ENCODE results near the gene GIPC2. TPM values are rescaled to one million over a fixed set of nuclear protein-coding genes. Genes with fewer than 3 reads are reported as not detected.

Gene GIPC2
- polyA plus RNA-seq, 3 donors, result not detected

DNA sequence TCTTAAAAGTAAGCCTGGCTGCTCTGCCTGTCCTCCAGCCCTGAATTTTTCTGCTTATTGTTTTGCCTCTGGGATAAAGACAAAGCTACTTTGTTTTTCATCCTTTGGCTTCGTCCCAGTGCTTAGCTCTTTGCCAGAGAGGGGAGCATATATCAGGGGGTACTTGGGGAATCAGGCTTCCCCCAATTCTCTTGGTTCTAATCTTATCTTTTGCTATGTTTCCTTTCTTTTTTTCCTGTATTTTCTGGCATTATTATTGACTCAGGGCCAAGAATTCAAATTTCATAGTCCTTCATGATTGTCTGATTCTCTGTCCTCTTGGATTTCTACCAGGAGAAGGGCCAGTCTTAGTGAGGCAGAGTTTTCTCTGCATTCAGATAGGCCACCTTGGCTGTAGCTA, 51.2 kb downstream of the GIPC2 start:
- Histone ChIP-seq H3K9ac (ENCODE audit: insufficient read depth, low read length, poor library complexity, severe bottlenecking) (no peak overlapping the region), H3K9me3 (replicated peaks in 1 of 2; ENCODE audit: control insufficient read depth in 1 of 2, insufficient read depth in 1 of 2, low read length in 2 of 2) (no peaks in the 10 kb centered on the region), H2AFZ (ENCODE audit: insufficient read depth, low read depth, low read length, poor library complexity, severe bottlenecking) (no peak overlapping the region), H3K79me2 (ENCODE audit: insufficient read depth, low read length) (no peaks in the 10 kb centered on the region), H3K4me2 (replicated peaks; ENCODE audit: extremely low read depth, low read length, poor library complexity, severe bottlenecking) (no peak overlapping the region), H3K27me3 (ENCODE audit: control insufficient read depth in 2 of 2, insufficient read depth in 2 of 2, low read length in 2 of 2) (no peaks in the 10 kb centered on the region), H3K4me1 (ENCODE audit: control insufficient read depth in 1 of 2, insufficient read depth in 2 of 2, low read length in 2 of 2) (no peaks in the 10 kb centered on the region), H3K36me3 (replicated peaks in 1 of 2; ENCODE audit: control insufficient read depth in 1 of 2, insufficient read depth in 2 of 2, low read length in 2 of 2) (no peaks in the 10 kb centered on the region), H3K27ac (ENCODE audit: low read depth in 1 of 2, low read length in 2 of 2) (no peak overlapping the region), H3K4me3 (replicated peaks in 1 of 3; ENCODE audit: low read depth in 2 of 3, low read length in 3 of 3) (no peak overlapping the region), H4K20me1 (ENCODE audit: insufficient read depth, low read length) (no peaks in the 10 kb centered on the region)
- Mint-ChIP-seq H3K4me1 (no peaks in the 10 kb centered on the region), H3K4me3 (no peak overlapping the region), H3K9me3 (peaks cover 0 to 4% (median 3%) of the 10 kb centered on the region in 7 donors), H3K27ac (no peak overlapping the region), H3K36me3 (no peaks in the 10 kb centered on the region), H3K27me3 (ENCODE audit: low read depth in 3 of 3) (peaks cover 0 to 2% (median 0%) of the 10 kb centered on the region in 3 donors)
- TF ChIP-seq, protein P1, sequence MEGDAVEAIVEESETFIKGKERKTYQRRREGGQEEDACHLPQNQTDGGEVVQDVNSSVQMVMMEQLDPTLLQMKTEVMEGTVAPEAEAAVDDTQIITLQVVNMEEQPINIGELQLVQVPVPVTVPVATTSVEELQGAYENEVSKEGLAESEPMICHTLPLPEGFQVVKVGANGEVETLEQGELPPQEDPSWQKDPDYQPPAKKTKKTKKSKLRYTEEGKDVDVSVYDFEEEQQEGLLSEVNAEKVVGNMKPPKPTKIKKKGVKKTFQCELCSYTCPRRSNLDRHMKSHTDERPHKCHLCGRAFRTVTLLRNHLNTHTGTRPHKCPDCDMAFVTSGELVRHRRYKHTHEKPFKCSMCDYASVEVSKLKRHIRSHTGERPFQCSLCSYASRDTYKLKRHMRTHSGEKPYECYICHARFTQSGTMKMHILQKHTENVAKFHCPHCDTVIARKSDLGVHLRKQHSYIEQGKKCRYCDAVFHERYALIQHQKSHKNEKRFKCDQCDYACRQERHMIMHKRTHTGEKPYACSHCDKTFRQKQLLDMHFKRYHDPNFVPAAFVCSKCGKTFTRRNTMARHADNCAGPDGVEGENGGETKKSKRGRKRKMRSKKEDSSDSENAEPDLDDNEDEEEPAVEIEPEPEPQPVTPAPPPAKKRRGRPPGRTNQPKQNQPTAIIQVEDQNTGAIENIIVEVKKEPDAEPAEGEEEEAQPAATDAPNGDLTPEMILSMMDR (IDR thresholded peaks at IDR 0.05), result no peak
- no peak for DNase-seq
- intact Hi-C loops (cut with micrococcal nuclease), result no loop called here
- no CpG with 5 or more reads among the region's 1 CpG for WGBS (ENCODE audit: insufficient coverage)

GRCh38 chr1:78101051-78101450, 55.3 kb downstream of the GIPC2 start:
- H3K27ac ChIP-seq (ENCODE audit: low read depth in 1 of 2, low read length in 2 of 2), result no peak overlapping the region
- Mint-ChIP-seq H3K36me3 (no peaks in the 10 kb centered on the region), H3K27ac (no peak overlapping the region), H3K27me3 (ENCODE audit: low read depth in 3 of 3) (peaks cover 0 to 2% (median 0%) of the 10 kb centered on the region in 3 donors), H3K9me3 (peaks cover 0 to 4% (median 0%) of the 10 kb centered on the region in 7 donors), H3K4me3 (no peak overlapping the region), H3K4me1 (no peaks in the 10 kb centered on the region)
- no peaks in the 10 kb centered on the region for H3K4me1 ChIP-seq (ENCODE audit: control insufficient read depth in 1 of 2, insufficient read depth in 2 of 2, low read length in 2 of 2)
- DNase-seq, result no peak
- no peaks in the 10 kb centered on the region for H3K27me3 ChIP-seq (ENCODE audit: control insufficient read depth in 2 of 2, insufficient read depth in 2 of 2, low read length in 2 of 2)
- H2AFZ ChIP-seq (ENCODE audit: insufficient read depth, low read depth, low read length, poor library complexity, severe bottlenecking), result no peak overlapping the region
- H3K79me2 ChIP-seq (ENCODE audit: insufficient read depth, low read length), result no peaks in the 10 kb centered on the region
- no peak overlapping the region for H3K4me2 ChIP-seq (replicated peaks; ENCODE audit: extremely low read depth, low read length, poor library complexity, severe bottlenecking)
- intact Hi-C loops (cut with micrococcal nuclease), result no loop called here
- H3K4me3 ChIP-seq (replicated peaks in 1 of 3; ENCODE audit: low read depth in 2 of 3, low read length in 3 of 3), result no peak overlapping the region
- WGBS (ENCODE audit: insufficient coverage), result 100% methylated on average over 1 of the region's 2 CpGs
- TF ChIP-seq, protein P1 (IDR thresholded peaks at IDR 0.05), result no peak
- no peaks in the 10 kb centered on the region for H3K36me3 ChIP-seq (replicated peaks in 1 of 2; ENCODE audit: control insufficient read depth in 1 of 2, insufficient read depth in 2 of 2, low read length in 2 of 2)
- no peaks in the 10 kb centered on the region for H3K9me3 ChIP-seq (replicated peaks in 1 of 2; ENCODE audit: control insufficient read depth in 1 of 2, insufficient read depth in 1 of 2, low read length in 2 of 2)
- H3K9ac ChIP-seq (ENCODE audit: insufficient read depth, low read length, poor library complexity, severe bottlenecking), result no peak overlapping the region
- no peaks in the 10 kb centered on the region for H4K20me1 ChIP-seq (ENCODE audit: insufficient read depth, low read length)
